ENCODE results near the gene LY6G5C. TPM values are rescaled to one million over a fixed set of nuclear protein-coding genes. Genes with fewer than 3 reads are reported as not detected.

LY6G5C gene
- total and polyA plus RNA-seq, 2 of the 13 experiments (the other 11 are each of a cell fraction or from before 2014, with no cell fraction given), result 0.33 to 0.55 TPM

DNA sequence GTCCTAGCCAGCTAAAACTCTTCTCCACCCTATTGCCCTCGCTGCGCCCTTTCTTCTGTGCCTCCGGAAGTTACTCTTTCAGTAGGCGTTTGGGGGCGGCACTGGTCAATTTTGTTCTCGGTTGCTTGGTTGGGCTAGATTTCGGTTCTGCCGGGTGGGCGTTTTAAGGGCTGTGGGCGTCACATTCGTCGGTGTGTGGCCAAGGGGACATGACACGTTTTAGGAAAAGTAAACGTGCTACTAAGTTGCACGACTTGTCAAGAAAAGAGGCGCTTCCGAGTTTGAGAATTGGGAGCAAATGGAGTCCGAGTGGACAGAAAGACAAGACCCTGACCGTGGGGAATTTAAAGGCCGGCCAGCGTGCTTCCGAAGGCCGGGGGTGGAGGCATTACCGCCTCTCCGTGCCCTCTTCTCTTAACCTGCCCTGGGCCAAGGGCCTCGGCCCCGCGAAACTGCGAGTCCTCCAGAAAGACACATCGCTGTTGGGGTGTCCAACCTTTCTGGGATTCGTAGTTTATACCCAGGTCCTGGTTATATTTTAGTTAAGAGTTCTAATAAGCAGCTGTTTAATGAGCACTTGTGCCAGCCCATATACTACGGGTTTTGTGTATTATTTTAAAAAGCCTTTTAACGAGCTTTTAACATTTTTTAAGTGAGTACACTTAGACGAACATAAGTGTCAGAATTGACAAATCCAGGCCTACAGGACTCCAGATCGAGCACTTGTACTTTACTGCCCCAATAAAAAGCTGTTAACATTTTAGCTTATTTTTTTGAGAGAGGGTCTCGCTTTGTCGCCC lies 27.7 kb downstream of the LY6G5C start (continued):
- TF ChIP-seq, protein P1, sequence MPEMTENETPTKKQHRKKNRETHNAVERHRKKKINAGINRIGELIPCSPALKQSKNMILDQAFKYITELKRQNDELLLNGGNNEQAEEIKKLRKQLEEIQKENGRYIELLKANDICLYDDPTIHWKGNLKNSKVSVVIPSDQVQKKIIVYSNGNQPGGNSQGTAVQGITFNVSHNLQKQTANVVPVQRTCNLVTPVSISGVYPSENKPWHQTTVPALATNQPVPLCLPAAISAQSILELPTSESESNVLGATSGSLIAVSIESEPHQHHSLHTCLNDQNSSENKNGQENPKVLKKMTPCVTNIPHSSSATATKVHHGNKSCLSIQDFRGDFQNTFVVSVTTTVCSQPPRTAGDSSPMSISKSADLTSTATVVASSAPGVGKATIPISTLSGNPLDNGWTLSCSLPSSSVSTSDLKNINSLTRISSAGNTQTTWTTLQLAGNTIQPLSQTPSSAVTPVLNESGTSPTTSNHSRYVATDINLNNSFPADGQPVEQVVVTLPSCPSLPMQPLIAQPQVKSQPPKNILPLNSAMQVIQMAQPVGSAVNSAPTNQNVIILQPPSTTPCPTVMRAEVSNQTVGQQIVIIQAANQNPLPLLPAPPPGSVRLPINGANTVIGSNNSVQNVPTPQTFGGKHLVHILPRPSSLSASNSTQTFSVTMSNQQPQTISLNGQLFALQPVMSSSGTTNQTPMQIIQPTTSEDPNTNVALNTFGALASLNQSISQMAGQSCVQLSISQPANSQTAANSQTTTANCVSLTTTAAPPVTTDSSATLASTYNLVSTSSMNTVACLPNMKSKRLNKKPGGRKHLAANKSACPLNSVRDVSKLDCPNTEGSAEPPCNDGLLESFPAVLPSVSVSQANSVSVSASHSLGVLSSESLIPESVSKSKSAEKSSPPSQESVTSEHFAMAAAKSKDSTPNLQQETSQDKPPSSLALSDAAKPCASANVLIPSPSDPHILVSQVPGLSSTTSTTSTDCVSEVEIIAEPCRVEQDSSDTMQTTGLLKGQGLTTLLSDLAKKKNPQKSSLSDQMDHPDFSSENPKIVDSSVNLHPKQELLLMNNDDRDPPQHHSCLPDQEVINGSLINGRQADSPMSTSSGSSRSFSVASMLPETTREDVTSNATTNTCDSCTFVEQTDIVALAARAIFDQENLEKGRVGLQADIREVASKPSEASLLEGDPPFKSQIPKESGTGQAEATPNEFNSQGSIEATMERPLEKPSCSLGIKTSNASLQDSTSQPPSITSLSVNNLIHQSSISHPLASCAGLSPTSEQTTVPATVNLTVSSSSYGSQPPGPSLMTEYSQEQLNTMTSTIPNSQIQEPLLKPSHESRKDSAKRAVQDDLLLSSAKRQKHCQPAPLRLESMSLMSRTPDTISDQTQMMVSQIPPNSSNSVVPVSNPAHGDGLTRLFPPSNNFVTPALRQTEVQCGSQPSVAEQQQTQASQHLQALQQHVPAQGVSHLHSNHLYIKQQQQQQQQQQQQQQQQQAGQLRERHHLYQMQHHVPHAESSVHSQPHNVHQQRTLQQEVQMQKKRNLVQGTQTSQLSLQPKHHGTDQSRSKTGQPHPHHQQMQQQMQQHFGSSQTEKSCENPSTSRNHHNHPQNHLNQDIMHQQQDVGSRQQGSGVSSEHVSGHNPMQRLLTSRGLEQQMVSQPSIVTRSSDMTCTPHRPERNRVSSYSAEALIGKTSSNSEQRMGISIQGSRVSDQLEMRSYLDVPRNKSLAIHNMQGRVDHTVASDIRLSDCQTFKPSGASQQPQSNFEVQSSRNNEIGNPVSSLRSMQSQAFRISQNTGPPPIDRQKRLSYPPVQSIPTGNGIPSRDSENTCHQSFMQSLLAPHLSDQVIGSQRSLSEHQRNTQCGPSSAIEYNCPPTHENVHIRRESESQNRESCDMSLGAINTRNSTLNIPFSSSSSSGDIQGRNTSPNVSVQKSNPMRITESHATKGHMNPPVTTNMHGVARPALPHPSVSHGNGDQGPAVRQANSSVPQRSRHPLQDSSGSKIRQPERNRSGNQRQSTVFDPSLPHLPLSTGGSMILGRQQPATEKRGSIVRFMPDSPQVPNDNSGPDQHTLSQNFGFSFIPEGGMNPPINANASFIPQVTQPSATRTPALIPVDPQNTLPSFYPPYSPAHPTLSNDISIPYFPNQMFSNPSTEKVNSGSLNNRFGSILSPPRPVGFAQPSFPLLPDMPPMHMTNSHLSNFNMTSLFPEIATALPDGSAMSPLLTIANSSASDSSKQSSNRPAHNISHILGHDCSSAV (CRISPR knock-in tag; IDR thresholded peaks at IDR 0.05; ENCODE audit: borderline replicate concordance), result no peak
- TF ChIP-seq ZFP82 (CRISPR knock-in tag; IDR thresholded peaks at IDR 0.05; ENCODE audit: borderline replicate concordance) (no peak), ISL2 (CRISPR knock-in tag; IDR thresholded peaks at IDR 0.05) (no peak; the same call in 1 of the 2 replicates), CEBPG (CRISPR knock-in tag; IDR thresholded peaks at IDR 0.05) (no peak; the same call in 1 of the 2 replicates), AKAP8 (CRISPR knock-in tag; IDR thresholded peaks at IDR 0.05) (no peak), U2AF2 (IDR thresholded peaks at IDR 0.05; ENCODE audit: low read depth, low read length) (no peak), ZNF564 (CRISPR knock-in tag; IDR thresholded peaks at IDR 0.05) (peak; percentile 20; the same call in 1 of the 2 replicates), DNMT3B (CRISPR knock-in tag; conservative IDR thresholded peaks at IDR 0.05) (no peak; the same call in 1 of the 2 replicates), ZNF326 (CRISPR knock-in tag; IDR thresholded peaks at IDR 0.05; ENCODE audit: borderline replicate concordance) (no peak), ATF3 (CRISPR knock-in tag; IDR thresholded peaks at IDR 0.05) (no peak), STAT5B (CRISPR knock-in tag; IDR thresholded peaks at IDR 0.05) (no peak), STAG1 (CRISPR knock-in tag; IDR thresholded peaks at IDR 0.05) (peak; percentile 36; the same call in 1 of the 2 replicates)
- TF ChIP-seq, protein P2, sequence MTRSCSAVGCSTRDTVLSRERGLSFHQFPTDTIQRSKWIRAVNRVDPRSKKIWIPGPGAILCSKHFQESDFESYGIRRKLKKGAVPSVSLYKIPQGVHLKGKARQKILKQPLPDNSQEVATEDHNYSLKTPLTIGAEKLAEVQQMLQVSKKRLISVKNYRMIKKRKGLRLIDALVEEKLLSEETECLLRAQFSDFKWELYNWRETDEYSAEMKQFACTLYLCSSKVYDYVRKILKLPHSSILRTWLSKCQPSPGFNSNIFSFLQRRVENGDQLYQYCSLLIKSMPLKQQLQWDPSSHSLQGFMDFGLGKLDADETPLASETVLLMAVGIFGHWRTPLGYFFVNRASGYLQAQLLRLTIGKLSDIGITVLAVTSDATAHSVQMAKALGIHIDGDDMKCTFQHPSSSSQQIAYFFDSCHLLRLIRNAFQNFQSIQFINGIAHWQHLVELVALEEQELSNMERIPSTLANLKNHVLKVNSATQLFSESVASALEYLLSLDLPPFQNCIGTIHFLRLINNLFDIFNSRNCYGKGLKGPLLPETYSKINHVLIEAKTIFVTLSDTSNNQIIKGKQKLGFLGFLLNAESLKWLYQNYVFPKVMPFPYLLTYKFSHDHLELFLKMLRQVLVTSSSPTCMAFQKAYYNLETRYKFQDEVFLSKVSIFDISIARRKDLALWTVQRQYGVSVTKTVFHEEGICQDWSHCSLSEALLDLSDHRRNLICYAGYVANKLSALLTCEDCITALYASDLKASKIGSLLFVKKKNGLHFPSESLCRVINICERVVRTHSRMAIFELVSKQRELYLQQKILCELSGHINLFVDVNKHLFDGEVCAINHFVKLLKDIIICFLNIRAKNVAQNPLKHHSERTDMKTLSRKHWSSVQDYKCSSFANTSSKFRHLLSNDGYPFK (CRISPR knock-in tag; IDR thresholded peaks at IDR 0.05; ENCODE audit: borderline replicate concordance), result no peak
